H1 (cell line): ENCODE results near the gene PCF11. TPM values are rescaled to one million over a fixed set of nuclear protein-coding genes. Genes with fewer than 3 reads are reported as not detected.
A peak's percentile ranks its signal among the peaks of the same experiment; 100 is the strongest.

ENCODE experiments used
- CTCF ChIA-PET: fragments of 300-600 bp; sonication (Branson Sonifier 250); formaldehyde crosslinking; loops from one replicate; lab custom pipeline; 2021; ENCODE audit not compliant: partially characterized antibody; lab: Charles Lee
- POLR2A ChIA-PET: fragments of 300-600 bp; sonication (Branson Sonifier 250); formaldehyde crosslinking; loops from one replicate; lab custom pipeline; 2021; ENCODE audit warnings: inconsistent platforms; ENCODE audit not compliant: partially characterized antibody; lab: Charles Lee
- DNase-seq, 2 experiments: peaks; one replicate each; pipeline versions ENCODE4 v3.0.0 to v3.0.0-alpha.2; 2010 to 2022; ENCODE audit warnings: low spot score in 2 of 2, low read depth in 1 of 2, mixed read lengths in 1 of 2
- FAIRE-seq: peaks from 2 replicates; lab custom pipeline; 2011; peaks lifted over from hg19 to GRCh38; lab: Jason Lieb, UNC
- H2AFZ ChIP-seq: 2 replicates; pipeline ENCODE4 v1.8.1; 2012; ENCODE audit warnings: low read length, inconsistent platforms
- H2AK5ac ChIP-seq: 2 replicates; pipeline ENCODE4 v1.6.1; 2013; ENCODE audit warnings: low read depth, low read length
- H2BK120ac ChIP-seq: replicated peaks from 2 replicates; pipeline ENCODE3; 2013; ENCODE audit warnings: low read depth, low read length, inconsistent platforms
- H2BK12ac ChIP-seq: 2 replicates; pipeline ENCODE4 v1.6.1; 2013; ENCODE audit warnings: low read depth, low read length
- H2BK15ac ChIP-seq: 2 replicates; pipeline ENCODE4 v1.6.1; 2013; ENCODE audit warnings: low read length
- H2BK20ac ChIP-seq: 2 replicates; pipeline ENCODE4 v1.6.1; 2013; ENCODE audit warnings: low read length
- H2BK5ac ChIP-seq: 2 replicates; pipeline ENCODE4 v1.6.1; 2013; ENCODE audit warnings: low read depth, low read length
- H3K14ac ChIP-seq: 2 replicates; pipeline ENCODE4 v1.6.1; 2013; ENCODE audit warnings: inconsistent platforms; ENCODE audit not compliant: insufficient read length
- H3K18ac ChIP-seq: 2 replicates; pipeline ENCODE4 v1.6.1; 2013; ENCODE audit warnings: low read length; ENCODE audit errors: extremely low read depth
- H3K23ac ChIP-seq: 2 replicates; pipeline ENCODE4 v1.6.1; 2013; ENCODE audit warnings: inconsistent platforms; ENCODE audit not compliant: insufficient read length
- H3K23me2 ChIP-seq: 2 replicates; pipeline ENCODE4 v1.6.1; 2013; ENCODE audit warnings: low read depth, low read length
- H3K27ac ChIP-seq: 2 replicates; pipeline ENCODE4 v1.6.1; 2011; ENCODE audit warnings: low read depth, low read length, inconsistent platforms
- H3K27me3 ChIP-seq, 4 experiments: replicated peaks in 1 of 4; 1 replicate in 1 of 4; 2 replicates in 3 of 4; pipeline versions ENCODE4 v1.6.1 to v1.8.1; 2011 to 2013; ENCODE audit warnings: low read length in 3 of 4, mild to moderate bottlenecking in 3 of 4, inconsistent platforms in 2 of 4, mixed read lengths in 2 of 4, moderate library complexity in 1 of 4; ENCODE audit not compliant: control insufficient read depth in 3 of 4, insufficient read depth in 3 of 4; ENCODE audit errors: extremely low read depth in 1 of 4
- H3K36me3 ChIP-seq, 4 experiments: 2 replicates each; pipeline versions ENCODE4 v1.6.1 to v1.8.1; 2011 to 2013; ENCODE audit warnings: mild to moderate bottlenecking in 4 of 4, low read length in 3 of 4, moderate library complexity in 2 of 4, control low read depth in 1 of 4, inconsistent platforms in 1 of 4; ENCODE audit not compliant: insufficient read depth in 4 of 4, control insufficient read depth in 2 of 4
- H3K4ac ChIP-seq: replicated peaks from 2 replicates; pipeline ENCODE3; 2013; ENCODE audit warnings: low read length, low read depth, mixed read lengths, inconsistent platforms; ENCODE audit not compliant: insufficient read length
- H3K4me1 ChIP-seq, 4 experiments: replicated peaks in 1 of 4; 1 replicate in 1 of 4; 2 replicates in 3 of 4; pipeline versions ENCODE4 v1.6.1 to v1.8.1; 2011 to 2013; ENCODE audit warnings: low read length in 3 of 4, inconsistent platforms in 2 of 4, mixed read lengths in 1 of 4; ENCODE audit not compliant: insufficient read depth in 4 of 4, control insufficient read depth in 3 of 4
- H3K4me2 ChIP-seq, 2 experiments: 2 replicates each; pipeline versions ENCODE4 v1.6.1 to v1.8.1; 2011 to 2013; ENCODE audit warnings: low read depth in 2 of 2, low read length in 2 of 2, control low read depth in 1 of 2, inconsistent platforms in 1 of 2, mild to moderate bottlenecking in 1 of 2; ENCODE audit not compliant: insufficient read depth in 1 of 2
- H3K4me3 ChIP-seq, 4 experiments: fragments of 200-600, 300-600 bp in 1 of 4; sonication (generic), shearing (Covaris generic), sonication (Bioruptor Twin) in 1 of 4; 2 replicates each; pipeline versions ENCODE4 v1.5.1 to v1.8.1; 2011 to 2016; ENCODE audit warnings: low read length in 4 of 4, low read depth in 3 of 4, control low read depth in 2 of 4, inconsistent platforms in 2 of 4, mild to moderate bottlenecking in 2 of 4, mixed read lengths in 1 of 4, moderate library complexity in 1 of 4; ENCODE audit not compliant: insufficient read depth in 2 of 4; ENCODE audit errors: extremely low read depth in 1 of 4
- H3K56ac ChIP-seq: replicated peaks from 2 replicates; pipeline ENCODE3; 2013; ENCODE audit warnings: low read depth, mild to moderate bottlenecking, mixed read lengths, low read length, inconsistent platforms; ENCODE audit not compliant: insufficient read length
- H3K79me1 ChIP-seq: 2 replicates; pipeline ENCODE4 v1.6.1; 2013; ENCODE audit warnings: low read depth, low read length, control low read depth
- H3K79me2 ChIP-seq, 2 experiments: 2 replicates each; pipeline versions ENCODE4 v1.6.1 to v1.8.1; 2012 to 2013; ENCODE audit warnings: low read length in 2 of 2, mild to moderate bottlenecking in 2 of 2, inconsistent platforms in 1 of 2; ENCODE audit not compliant: insufficient read depth in 2 of 2, control insufficient read depth in 1 of 2
- H3K9ac ChIP-seq, 4 experiments: replicated peaks in 1 of 4; 1 replicate in 1 of 4; 2 replicates in 3 of 4; pipeline versions ENCODE4 v1.6.1 to v1.8.1; 2011 to 2013; ENCODE audit warnings: low read depth in 3 of 4, low read length in 3 of 4, control low read depth in 2 of 4, mild to moderate bottlenecking in 2 of 4, moderate library complexity in 2 of 4, inconsistent platforms in 1 of 4; ENCODE audit errors: extremely low read depth in 1 of 4
- H3K9me3 ChIP-seq, 2 experiments: 2 replicates each; pipeline versions ENCODE4 v1.6.1 to v1.8.1; 2012 to 2013; ENCODE audit warnings: mild to moderate bottlenecking in 2 of 2, moderate library complexity in 2 of 2, control low read depth in 1 of 2, inconsistent platforms in 1 of 2, low read depth in 1 of 2, low read length in 1 of 2, mixed read lengths in 1 of 2; ENCODE audit not compliant: insufficient read depth in 2 of 2
- H4K20me1 ChIP-seq, 2 experiments: replicated peaks in 1 of 2; 2 replicates each; pipeline versions ENCODE3 to v1.8.1; 2011 to 2013; ENCODE audit warnings: inconsistent platforms in 2 of 2, low read length in 2 of 2, mild to moderate bottlenecking in 1 of 2; ENCODE audit not compliant: insufficient read depth in 2 of 2, control insufficient read depth in 1 of 2
- H4K5ac ChIP-seq: 2 replicates; pipeline ENCODE4 v1.6.1; 2013; ENCODE audit warnings: low read length, low read depth, mixed read lengths, inconsistent platforms; ENCODE audit not compliant: insufficient read length
- H4K8ac ChIP-seq: 2 replicates; pipeline ENCODE4 v1.8.0; 2013; ENCODE audit warnings: mild to moderate bottlenecking, moderate library complexity, low read length, inconsistent platforms; ENCODE audit not compliant: insufficient read depth; ENCODE audit errors: extremely low read depth
- H4K91ac ChIP-seq: replicated peaks from 2 replicates; pipeline ENCODE3; 2013; ENCODE audit warnings: low read length, mixed read lengths, inconsistent platforms; ENCODE audit not compliant: insufficient read length
- CEBPB ChIP-seq: IDR thresholded peaks from 2 replicates; pipeline ENCODE4 v1.6.1; 2012; ENCODE audit warnings: low read depth, low read length
- MAX ChIP-seq: IDR thresholded peaks from 2 replicates; pipeline ENCODE4 v1.6.1; 2012; ENCODE audit warnings: inconsistent platforms
- RAD21 ChIP-seq, 2 experiments: IDR thresholded peaks in 1 of 2; conservative IDR thresholded peaks in 1 of 2; 2 replicates each; pipeline ENCODE4 v1.6.1; 2011; ENCODE audit warnings: low read depth in 2 of 2, low read length in 2 of 2, improper control_type of control experiment in 1 of 2, inconsistent platforms in 1 of 2, mild to moderate bottlenecking in 1 of 2, moderate library complexity in 1 of 2
- RNF2 ChIP-seq: fragments of 200-900, 300-1000 bp; sonication (generic); IDR thresholded peaks from 2 replicates; pipeline ENCODE4 v1.7.1; 2016; ENCODE audit warnings: borderline replicate concordance, low read depth, mild to moderate bottlenecking, antibody characterized with exemption, low read length; ENCODE audit not compliant: poor library complexity, severe bottlenecking; ENCODE audit errors: missing control alignments
- SRF ChIP-seq: IDR thresholded peaks from 2 replicates; pipeline ENCODE4 v1.6.1; 2011; ENCODE audit warnings: mild to moderate bottlenecking, low read depth, low read length, moderate library complexity
- WGBS, 2 experiments: shearing (Covaris generic) in 1 of 2; methylation state at CpG; one replicate each; pipeline versions ENCODE4 v1.1.6 to v1.1.7; 2013 to 2015; ENCODE audit warnings: low lambda C conversion rate in 2 of 2, mixed read lengths in 2 of 2, inconsistent platforms in 1 of 2, low coverage in 1 of 2, missing lambda C conversion rate in 1 of 2; ENCODE audit not compliant: insufficient replicate concordance in 2 of 2, insufficient coverage in 1 of 2, insufficient read length in 1 of 2; ENCODE audit errors: extremely low coverage in 1 of 2, missing lambda C conversion rate in 1 of 2; 5-methylcytosine and 5-hydroxymethylcytosine counted together
- polyA plus RNA-seq, 7 experiments: library from polyadenylated mRNA; depleted of rRNA in 3 of 7; stranded (reverse) in 5 of 7; unstranded in 2 of 7; fragments of >200 nt in 5 of 7; fragments of 200-250 nt in 2 of 7; gene quantifications; 1 replicate in 5 of 7; 2 replicates in 1 of 7; 4 replicates in 1 of 7; pipeline versions ENCODE4 v1.2.1 to v1.2.3, GENCODE V29; 2011 to 2013; ENCODE audit warnings: missing spikeins in 2 of 7, mixed read lengths in 2 of 7
- total RNA-seq: library from RNA; stranded (reverse); fragmentation: NEBNext Ultra II Directional; extraction: Animal tissue kit (Norgen Biotek cat#: 25700); gene quantifications from 2 replicates; pipeline ENCODE4 v1.2.1, GENCODE V29; 2021
- TF ChIP-seq, protein P1 (sequence below), 3 experiments: IDR thresholded peaks; 1 replicate in 2 of 3; 2 replicates in 1 of 3; pipeline versions ENCODE4 v1.5.1 to v1.6.1; 2011; ENCODE audit warnings: low read length in 3 of 3, mild to moderate bottlenecking in 3 of 3, inconsistent platforms in 2 of 3, low read depth in 1 of 3, moderate library complexity in 1 of 3; ENCODE audit not compliant: insufficient read depth in 1 of 3; ENCODE audit errors: control extremely low read depth in 1 of 3

PCF11 gene
- total and polyA plus RNA-seq, 2 of the 8 experiments (the other 6 are each of a cell fraction or from before 2014, with no cell fraction given), result 25.1 to 47.7 TPM

DNA sequence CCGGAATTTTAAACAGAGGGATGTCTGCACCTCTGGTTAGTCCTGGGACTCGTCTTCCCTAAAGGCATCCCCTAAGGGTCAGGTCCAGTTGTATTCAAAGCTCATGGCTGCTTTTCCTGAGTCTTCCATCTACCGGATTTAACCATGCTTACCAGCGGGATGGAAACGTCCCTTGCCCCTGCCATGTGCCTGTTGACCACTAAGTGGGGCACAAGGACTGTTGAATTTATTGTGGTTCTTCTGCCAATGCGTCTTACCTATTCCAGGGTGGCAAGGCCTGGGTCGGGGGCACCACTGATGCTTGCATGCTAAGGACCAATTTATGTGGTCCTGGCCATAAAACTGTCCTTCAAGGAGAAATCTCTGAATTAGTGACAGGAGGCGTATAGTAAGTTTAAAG, 62.2 kb downstream of the PCF11 start:
- Histone ChIP-seq H3K23me2 (no peaks in the 10 kb centered on the region), H4K91ac (no peak overlapping the region), H3K36me3 (no peaks in the 10 kb centered on the region), H3K79me1 (no peaks in the 10 kb centered on the region), H3K18ac (no peak overlapping the region), H3K4me1 (no peaks in the 10 kb centered on the region), H2BK20ac (no peak overlapping the region), H4K5ac (no peak overlapping the region), H2AK5ac (no peak overlapping the region), H3K79me2 (no peaks in the 10 kb centered on the region), H2AFZ (no peak overlapping the region), H3K9ac (no peak overlapping the region), H2BK120ac (no peak overlapping the region), H3K14ac (no peak overlapping the region), H3K9me3 (no peaks in the 10 kb centered on the region), H2BK5ac (no peak overlapping the region), H2BK15ac (no peak overlapping the region), H3K27me3 (no peaks in the 10 kb centered on the region), H3K4me2 (no peak overlapping the region), H3K4me3 (no peak overlapping the region), H2BK12ac (no peak overlapping the region), H3K56ac (no peak overlapping the region), H3K27ac (no peak overlapping the region), H4K8ac (no peak overlapping the region), H3K4ac (no peak overlapping the region), H3K23ac (no peak overlapping the region), H4K20me1 (peaks cover 0 to 2% of the 10 kb centered on the region in 2 experiments)
- ChIA-PET POLR2A (no interaction called here), CTCF (interaction anchor here (0.6 to 6.0 kb wide), 18 partner anchors 12 to 960 kb away, joined by 3 to 32 read pairs (median 4); no protein-coding TSS in a partner anchor)
- FAIRE-seq (no peak), DNase-seq (peak in 1 of 2 experiments; percentile 55)
- WGBS, 2 experiments, result 74% methylated on average over 8 of the region's 8 CpGs; no CpG with 5 or more reads in 1 of the 2 experiments
- no peak for TF ChIP-seq RNF2
- peak; percentile 79 to 80 for TF ChIP-seq RAD21 (IDR thresholded peaks at IDR 0.05 in 1 of 2, conservative IDR thresholded peaks at IDR 0.05 in 1 of 2; ENCODE audit: low read depth in 2 of 2, low read length in 2 of 2)
- 0 out of 2 replicates have a peak, but pooled peaks have one; percentile 20 for TF ChIP-seq MAX
- TF ChIP-seq CEBPB, result no peak
- TF ChIP-seq, protein P1, sequence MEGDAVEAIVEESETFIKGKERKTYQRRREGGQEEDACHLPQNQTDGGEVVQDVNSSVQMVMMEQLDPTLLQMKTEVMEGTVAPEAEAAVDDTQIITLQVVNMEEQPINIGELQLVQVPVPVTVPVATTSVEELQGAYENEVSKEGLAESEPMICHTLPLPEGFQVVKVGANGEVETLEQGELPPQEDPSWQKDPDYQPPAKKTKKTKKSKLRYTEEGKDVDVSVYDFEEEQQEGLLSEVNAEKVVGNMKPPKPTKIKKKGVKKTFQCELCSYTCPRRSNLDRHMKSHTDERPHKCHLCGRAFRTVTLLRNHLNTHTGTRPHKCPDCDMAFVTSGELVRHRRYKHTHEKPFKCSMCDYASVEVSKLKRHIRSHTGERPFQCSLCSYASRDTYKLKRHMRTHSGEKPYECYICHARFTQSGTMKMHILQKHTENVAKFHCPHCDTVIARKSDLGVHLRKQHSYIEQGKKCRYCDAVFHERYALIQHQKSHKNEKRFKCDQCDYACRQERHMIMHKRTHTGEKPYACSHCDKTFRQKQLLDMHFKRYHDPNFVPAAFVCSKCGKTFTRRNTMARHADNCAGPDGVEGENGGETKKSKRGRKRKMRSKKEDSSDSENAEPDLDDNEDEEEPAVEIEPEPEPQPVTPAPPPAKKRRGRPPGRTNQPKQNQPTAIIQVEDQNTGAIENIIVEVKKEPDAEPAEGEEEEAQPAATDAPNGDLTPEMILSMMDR (IDR thresholded peaks at IDR 0.05; ENCODE audit: control extremely low read depth in 1 of 3, insufficient read depth in 1 of 3, low read depth in 1 of 3, low read length in 3 of 3), result peak; percentile 60 to 76 (median 65)
- TF ChIP-seq SRF, result no peak
